H9 (cell line): ENCODE measurements around the gene GRID1. TPM values are rescaled to one million over a fixed set of nuclear protein-coding genes. Genes with fewer than 3 reads are reported as not detected.

ENCODE experiments used
- DNase-seq: peaks from one replicate; pipeline ENCODE4 v3.0.0-alpha.2; 2017
- H2AFZ ChIP-seq: one replicate; pipeline ENCODE4 v1.6.1; 2013; ENCODE audit warnings: mild to moderate bottlenecking, low read length, control low read depth, moderate library complexity
- H2AK5ac ChIP-seq: 2 replicates; pipeline ENCODE4 v1.6.1; 2013; ENCODE audit warnings: low read length, control low read depth, mixed read lengths; ENCODE audit not compliant: insufficient read length
- H2BK120ac ChIP-seq: one replicate; pipeline ENCODE4 v1.6.1; 2013; ENCODE audit warnings: low read depth, mild to moderate bottlenecking, low read length, control low read depth, inconsistent platforms; ENCODE audit not compliant: poor library complexity, severe bottlenecking
- H2BK12ac ChIP-seq: 2 replicates; pipeline ENCODE4 v1.6.1; 2013; ENCODE audit warnings: low read length, control low read depth, mixed read lengths, low read depth; ENCODE audit not compliant: insufficient read length
- H2BK15ac ChIP-seq: 2 replicates; pipeline ENCODE4 v1.6.1; 2013; ENCODE audit warnings: low read depth, low read length, control low read depth
- H2BK20ac ChIP-seq: one replicate; pipeline ENCODE4 v1.6.1; 2013; ENCODE audit warnings: low read depth, mild to moderate bottlenecking, low read length, control low read depth, inconsistent platforms; ENCODE audit not compliant: poor library complexity, severe bottlenecking
- H2BK5ac ChIP-seq: 2 replicates; pipeline ENCODE4 v1.6.1; 2013; ENCODE audit warnings: low read length, control low read depth, mixed read lengths; ENCODE audit not compliant: insufficient read length
- H3K14ac ChIP-seq: 2 replicates; pipeline ENCODE4 v1.6.1; 2013; ENCODE audit warnings: low read length, control low read depth; ENCODE audit not compliant: insufficient read depth
- H3K18ac ChIP-seq: 2 replicates; pipeline ENCODE4 v1.6.1; 2013; ENCODE audit warnings: low read depth, mild to moderate bottlenecking, mixed read lengths, low read length, control low read depth; ENCODE audit not compliant: insufficient read length
- H3K23ac ChIP-seq: 2 replicates; pipeline ENCODE4 v1.6.1; 2013; ENCODE audit warnings: low read length, control low read depth, mixed read lengths, low read depth; ENCODE audit not compliant: insufficient read length
- H3K23me2 ChIP-seq: 2 replicates; pipeline ENCODE4 v1.6.1; 2013; ENCODE audit warnings: low read depth, mild to moderate bottlenecking, mixed read lengths, low read length, control low read depth; ENCODE audit not compliant: insufficient read length, poor library complexity, severe bottlenecking
- H3K27ac ChIP-seq: 2 replicates; pipeline ENCODE4 v1.5.1; 2013; ENCODE audit warnings: low read length, control low read depth, mixed read lengths, low read depth; ENCODE audit not compliant: insufficient read length
- H3K27me3 ChIP-seq: 2 replicates; pipeline ENCODE4 v1.6.1; 2013; ENCODE audit warnings: low read length, control low read depth, inconsistent platforms; ENCODE audit not compliant: insufficient read depth
- H3K4ac ChIP-seq: 2 replicates; pipeline ENCODE4 v1.6.1; 2013; ENCODE audit warnings: low read depth, mild to moderate bottlenecking, control low read depth, inconsistent platforms, low read length, moderate library complexity
- H3K4me1 ChIP-seq: 2 replicates; pipeline ENCODE4 v1.6.1; 2013; ENCODE audit warnings: low read length, control low read depth, inconsistent platforms; ENCODE audit not compliant: insufficient read depth
- H3K4me2 ChIP-seq: 2 replicates; pipeline ENCODE4 v1.6.1; 2013; ENCODE audit warnings: low read length, control low read depth, mixed read lengths; ENCODE audit not compliant: insufficient read length, insufficient read depth
- H3K56ac ChIP-seq: 2 replicates; pipeline ENCODE4 v1.6.1; 2013; ENCODE audit warnings: low read depth, mild to moderate bottlenecking, mixed read lengths, low read length, control low read depth; ENCODE audit not compliant: insufficient read length
- H3K79me1 ChIP-seq: 2 replicates; pipeline ENCODE4 v1.6.1; 2013; ENCODE audit warnings: low read depth, mild to moderate bottlenecking, moderate library complexity, low read length, control low read depth, inconsistent platforms; ENCODE audit not compliant: insufficient read depth, poor library complexity, severe bottlenecking
- H3K79me2 ChIP-seq: 2 replicates; pipeline ENCODE4 v1.6.1; 2013; ENCODE audit warnings: low read length, control low read depth, inconsistent platforms; ENCODE audit not compliant: insufficient read depth
- H3K9ac ChIP-seq: 2 replicates; pipeline ENCODE4 v1.6.1; 2013; ENCODE audit warnings: low read length, control low read depth, mixed read lengths; ENCODE audit not compliant: insufficient read length; ENCODE audit errors: extremely low read depth
- H3K9me3 ChIP-seq: one replicate; pipeline ENCODE4 v1.6.1; 2013; ENCODE audit warnings: low read depth, low read length, inconsistent platforms; ENCODE audit not compliant: control insufficient read depth
- H3T11ph ChIP-seq: one replicate; pipeline ENCODE4 v1.6.1; 2013; ENCODE audit warnings: mild to moderate bottlenecking, low read length, control low read depth, inconsistent platforms
- H4K20me1 ChIP-seq: one replicate; pipeline ENCODE4 v1.6.1; 2013; ENCODE audit not compliant: control insufficient read depth, insufficient read length, insufficient read depth
- H4K5ac ChIP-seq: 2 replicates; pipeline ENCODE4 v1.6.1; 2013; ENCODE audit warnings: low read depth, mild to moderate bottlenecking, mixed read lengths, low read length, control low read depth; ENCODE audit not compliant: insufficient read length
- H4K8ac ChIP-seq: replicated peaks from 2 replicates; pipeline ENCODE4 v1.6.1; 2013; ENCODE audit warnings: low read length, control low read depth, mixed read lengths, low read depth; ENCODE audit not compliant: insufficient read length
- H4K91ac ChIP-seq: 2 replicates; pipeline ENCODE4 v1.6.1; 2013; ENCODE audit warnings: low read depth, mild to moderate bottlenecking, moderate library complexity, mixed read lengths, low read length, control low read depth; ENCODE audit not compliant: insufficient read length
- H3K27ac Mint-ChIP-seq, 3 experiments: 2 replicates in 2 of 3; 3 replicates in 1 of 3; pipeline ENCODE4 v1.8.0; 2020 to 2021; ENCODE audit warnings: mixed read lengths in 3 of 3, mild to moderate bottlenecking in 1 of 3, moderate library complexity in 1 of 3
- H3K27me3 Mint-ChIP-seq: 2 replicates; pipeline ENCODE4 v1.8.0; 2021; ENCODE audit warnings: low read depth, mild to moderate bottlenecking, moderate library complexity, mixed read lengths
- H3K36me3 Mint-ChIP-seq, 3 experiments: 2 replicates in 2 of 3; 3 replicates in 1 of 3; pipeline ENCODE4 v1.8.0; 2020 to 2021; ENCODE audit warnings: low read depth in 3 of 3, mixed read lengths in 3 of 3; ENCODE audit not compliant: insufficient read depth in 1 of 3
- H3K4me1 Mint-ChIP-seq, 2 experiments: 2 replicates each; pipeline ENCODE4 v1.8.0; 2020; ENCODE audit warnings: mixed read lengths in 2 of 2
- H3K4me3 Mint-ChIP-seq, 2 experiments: 2 replicates in 1 of 2; 3 replicates in 1 of 2; pipeline ENCODE4 v1.8.0; 2020 to 2021; ENCODE audit warnings: mild to moderate bottlenecking in 2 of 2, mixed read lengths in 2 of 2, moderate library complexity in 1 of 2
- H3K9me3 Mint-ChIP-seq, 2 experiments: 2 replicates in 1 of 2; 3 replicates in 1 of 2; pipeline ENCODE4 v1.8.0; 2020; ENCODE audit warnings: mild to moderate bottlenecking in 2 of 2, mixed read lengths in 2 of 2, moderate library complexity in 1 of 2
- CTCF ChIP-seq: fragments of 200-600 bp; sonication (generic); conservative IDR thresholded peaks from 3 replicates; pipeline ENCODE4 v1.8.0; 2021; ENCODE audit warnings: antibody characterized with exemption, mild to moderate bottlenecking
- WGBS: extraction: QIAGEN DNeasy Blood & Tissue Kit; methylation state at CpG from one replicate; pipeline ENCODE4 v1.1.7; 2013; ENCODE audit warnings: missing lambda C conversion rate, low lambda C conversion rate, mixed read lengths; ENCODE audit not compliant: insufficient read length; ENCODE audit errors: extremely low coverage; 5-methylcytosine and 5-hydroxymethylcytosine counted together
- total RNA-seq: library from RNA; stranded (reverse); gene quantifications from 2 replicates; pipeline ENCODE4 v1.2.1, GENCODE V29; 2021

GRID1 gene
- total RNA-seq, 1 experiment from 2014 or later, result 0.35 TPM

DNA sequence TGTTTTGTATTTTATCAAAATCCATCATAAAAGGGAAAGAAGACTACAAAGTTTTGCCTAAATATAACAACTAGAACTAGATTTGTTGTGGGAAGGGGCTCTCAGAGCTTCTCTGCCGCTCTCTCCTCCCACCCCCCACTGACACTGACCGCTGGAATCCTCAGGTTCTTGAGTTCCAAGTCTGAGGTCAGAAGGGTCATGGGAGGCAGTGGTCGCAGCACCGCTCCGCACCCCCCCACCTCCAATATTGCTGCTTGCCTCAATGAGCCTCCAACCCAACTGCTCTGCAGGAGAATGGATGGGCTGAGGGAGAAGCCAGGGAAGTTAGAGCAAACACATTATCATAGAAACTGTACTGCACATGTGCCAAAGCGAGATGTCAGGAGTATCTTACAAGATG lies 359.4 kb downstream of the GRID1 start:
- no peak overlapping the region for H2BK20ac ChIP-seq
- no peak for DNase-seq
- H3K56ac ChIP-seq, result no peak overlapping the region
- no peak overlapping the region for H4K5ac ChIP-seq
- no peaks in the 10 kb centered on the region for H3K23me2 ChIP-seq
- no peak overlapping the region for H3K9ac ChIP-seq
- H2AK5ac ChIP-seq, result no peak overlapping the region
- H3K4ac ChIP-seq, result no peak overlapping the region
- TF ChIP-seq CTCF, result no peak
- no peak overlapping the region for H3K23ac ChIP-seq
- no peak overlapping the region for H2AFZ ChIP-seq
- H3K27ac Mint-ChIP-seq, result no peak overlapping the region
- H3T11ph ChIP-seq, result no peak overlapping the region
- H3K27ac ChIP-seq, result no peak overlapping the region
- H2BK12ac ChIP-seq, result no peak overlapping the region
- H3K9me3 ChIP-seq, result no peaks in the 10 kb centered on the region
- peaks cover 4% of the 10 kb centered on the region; the same call in 1 of the 2 replicates for H3K27me3 Mint-ChIP-seq
- no peak overlapping the region for H2BK120ac ChIP-seq
- no peaks in the 10 kb centered on the region for H4K20me1 ChIP-seq
- H4K91ac ChIP-seq, result no peak overlapping the region
- no peak overlapping the region for H3K4me2 ChIP-seq
- H2BK5ac ChIP-seq, result no peak overlapping the region
- no CpG with 5 or more reads among the region's 6 CpGs for WGBS
- H3K36me3 Mint-ChIP-seq, result no peaks in the 10 kb centered on the region
- H3K79me1 ChIP-seq, result no peaks in the 10 kb centered on the region
- H3K4me1 ChIP-seq, result no peaks in the 10 kb centered on the region
- H2BK15ac ChIP-seq, result no peak overlapping the region
- no peaks in the 10 kb centered on the region for H3K27me3 ChIP-seq
- no peak overlapping the region for H3K4me3 Mint-ChIP-seq
- H4K8ac ChIP-seq, result no peak overlapping the region
- H3K79me2 ChIP-seq, result no peaks in the 10 kb centered on the region
- no peaks in the 10 kb centered on the region for H3K4me1 Mint-ChIP-seq
- no peak overlapping the region for H3K14ac ChIP-seq
- no peak overlapping the region for H3K18ac ChIP-seq
- H3K9me3 Mint-ChIP-seq, result no peaks in the 10 kb centered on the region
